ENCODE measurements around the gene MBOAT2. TPM values are rescaled to one million over a fixed set of nuclear protein-coding genes. Genes with fewer than 3 reads are reported as not detected.

The MBOAT2 gene
- total RNA-seq, 1 experiment from 2014 or later: 16.8 TPM

DNA sequence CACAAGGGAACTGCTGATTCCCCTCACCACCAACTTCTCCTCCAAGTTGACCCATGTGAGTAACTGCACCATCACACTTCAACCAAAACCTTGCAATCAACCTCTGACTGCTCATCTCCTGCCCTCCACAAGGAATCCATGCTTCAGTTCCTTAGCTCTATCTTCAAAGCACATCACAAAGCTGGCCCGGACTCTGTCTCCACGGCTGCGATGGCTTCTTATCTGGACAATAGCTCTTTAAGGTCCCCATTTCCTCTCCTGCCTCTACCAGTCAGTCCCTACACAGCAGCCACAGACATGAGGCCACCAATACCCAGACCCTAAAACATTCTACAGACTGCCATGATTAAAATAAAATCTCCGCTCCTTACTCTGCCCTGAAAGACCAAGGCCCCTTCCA, 25.7 kb downstream of the MBOAT2 start:
- POLR2A ChIA-PET: no interaction called here
- DNase-seq (ENCODE audit: low read depth, low spot score) (no peak), ATAC-seq (no peak)
- Histone ChIP-seq H3K27ac (ENCODE audit: low read depth, low read length) (no peak overlapping the region), H3K9ac (ENCODE audit: low read length) (no peak overlapping the region), H3K4me2 (ENCODE audit: low read length) (no peak overlapping the region), H3K79me2 (ENCODE audit: insufficient read depth, low read length) (no peaks in the 10 kb centered on the region), H3K4me1 (ENCODE audit: control insufficient read depth in 1 of 2, insufficient read depth in 2 of 2, low read length in 2 of 2) (no peaks in the 10 kb centered on the region), H2AFZ (ENCODE audit: low read depth, low read length, poor library complexity, severe bottlenecking) (no peak overlapping the region), H3K36me3 (ENCODE audit: control insufficient read depth in 1 of 2, insufficient read depth in 2 of 2, low read length in 2 of 2) (no peaks in the 10 kb centered on the region), H4K20me1 (ENCODE audit: insufficient read depth) (no peaks in the 10 kb centered on the region), H3K27me3 (ENCODE audit: insufficient read depth, low read length) (no peaks in the 10 kb centered on the region), H3K9me2 (ENCODE audit: insufficient read depth) (no peaks in the 10 kb centered on the region), H3K4me3 (replicated peaks in 1 of 2; ENCODE audit: low read depth in 1 of 2, low read length in 2 of 2) (no peak overlapping the region), H3K9me3 (ENCODE audit: control insufficient read depth in 1 of 2, insufficient read depth in 1 of 2, low read depth in 1 of 2, low read length in 2 of 2) (no peaks in the 10 kb centered on the region)
- CTCF ChIA-PET: no interaction called here
- no TSS peak for BruUV-seq (replicated peaks)
- intact Hi-C loops (cut with micrococcal nuclease): no loop called here
- TF ChIP-seq EGR1 (IDR thresholded peaks at IDR 0.05; ENCODE audit: low read depth) (no peak), JUND (IDR thresholded peaks at IDR 0.05) (no peak), FOSL1 (IDR thresholded peaks at IDR 0.05; ENCODE audit: low read depth) (no peak), ZNF274 (IDR thresholded peaks at IDR 0.05; ENCODE audit: low read depth, low read length) (no peak), ELF1 (IDR thresholded peaks at IDR 0.05; ENCODE audit: borderline replicate concordance, low read depth) (no peak)
- RAD21 ChIA-PET (ENCODE audit: low non-redundant PET in 1 of 2, low total read pairs in 2 of 2, uncharacterized antibody in 2 of 2, unreplicated experiment in 2 of 2): no interaction called here

DNA sequence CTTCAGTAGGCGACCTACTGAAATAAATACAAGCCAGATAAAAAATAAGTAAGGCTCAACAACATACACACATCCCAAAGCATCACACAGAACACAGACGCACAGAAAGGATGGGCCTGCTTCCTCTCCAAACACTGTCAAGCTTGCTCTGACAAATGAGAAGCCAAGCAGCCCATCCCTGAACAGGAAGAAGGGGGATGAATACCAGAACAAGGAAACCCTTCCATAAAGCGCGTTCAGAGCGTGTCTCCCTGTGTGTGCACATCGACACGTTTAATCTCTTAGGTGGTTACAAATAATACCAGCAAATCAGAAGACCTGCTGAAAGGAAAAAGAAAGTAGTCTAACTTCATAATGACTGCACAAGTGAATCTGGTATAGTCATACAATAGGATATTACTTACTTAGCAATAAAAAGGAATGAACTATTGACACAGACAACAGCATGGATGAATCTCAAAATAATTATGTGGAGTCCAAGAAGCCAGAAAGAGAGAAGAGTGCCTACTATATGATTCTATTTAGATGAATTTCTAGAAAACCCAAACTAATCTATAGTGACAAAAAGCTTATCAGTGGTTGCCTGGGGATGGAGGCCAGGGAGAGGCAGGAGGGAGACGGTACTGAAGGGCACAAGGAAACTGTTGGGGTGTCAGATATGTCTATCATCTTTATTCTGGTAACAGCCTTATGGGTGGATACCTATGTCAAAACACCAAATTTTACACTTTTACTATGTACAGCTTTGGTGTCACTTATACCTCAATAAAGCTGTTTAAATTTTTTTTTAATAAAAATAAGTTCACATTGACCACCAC, 26.8 kb downstream of the MBOAT2 start:
- H3K9ac ChIP-seq (ENCODE audit: low read length): no peak overlapping the region
- no peaks in the 10 kb centered on the region for H3K27me3 ChIP-seq (ENCODE audit: insufficient read depth, low read length)
- RAD21 ChIA-PET (ENCODE audit: low non-redundant PET in 1 of 2, low total read pairs in 2 of 2, uncharacterized antibody in 2 of 2, unreplicated experiment in 2 of 2): no interaction called here
- POLR2A ChIA-PET: no interaction called here
- H3K36me3 ChIP-seq (ENCODE audit: control insufficient read depth in 1 of 2, insufficient read depth in 2 of 2, low read length in 2 of 2): no peaks in the 10 kb centered on the region
- ATAC-seq (no peak), DNase-seq (ENCODE audit: low read depth, low spot score) (no peak)
- no peaks in the 10 kb centered on the region for H3K9me2 ChIP-seq (ENCODE audit: insufficient read depth)
- H4K20me1 ChIP-seq (ENCODE audit: insufficient read depth): no peaks in the 10 kb centered on the region
- no peak overlapping the region for H3K27ac ChIP-seq (ENCODE audit: low read depth, low read length)
- no peak overlapping the region for H3K4me2 ChIP-seq (ENCODE audit: low read length)
- H3K4me3 ChIP-seq (replicated peaks in 1 of 2; ENCODE audit: low read depth in 1 of 2, low read length in 2 of 2): no peak overlapping the region
- H2AFZ ChIP-seq (ENCODE audit: low read depth, low read length, poor library complexity, severe bottlenecking): no peak overlapping the region
- no peak for TF ChIP-seq POLR2A (IDR thresholded peaks at IDR 0.05; ENCODE audit: borderline replicate concordance, extremely low read depth, insufficient read depth, insufficient read length)
- no peak for TF ChIP-seq SP1 (IDR thresholded peaks at IDR 0.05; ENCODE audit: low read depth)
- no peak for TF ChIP-seq RAD21 (IDR thresholded peaks at IDR 0.05; ENCODE audit: low read depth)
- no peak for TF ChIP-seq CEBPB (IDR thresholded peaks at IDR 0.05; ENCODE audit: low read depth)
- no peak for TF ChIP-seq JUND (IDR thresholded peaks at IDR 0.05)
- no peaks in the 10 kb centered on the region for H3K9me3 ChIP-seq (ENCODE audit: control insufficient read depth in 1 of 2, insufficient read depth in 1 of 2, low read depth in 1 of 2, low read length in 2 of 2)
- intact Hi-C loops (cut with micrococcal nuclease): no loop called here
- CTCF ChIA-PET: no interaction called here
- BruUV-seq (replicated peaks): no TSS peak
- H3K79me2 ChIP-seq (ENCODE audit: insufficient read depth, low read length): no peaks in the 10 kb centered on the region
- H3K4me1 ChIP-seq (ENCODE audit: control insufficient read depth in 1 of 2, insufficient read depth in 2 of 2, low read length in 2 of 2): no peaks in the 10 kb centered on the region

Data from HCT116 (cell line).